H7 (cell line): ENCODE measurements around the gene OOSP4B. TPM values are rescaled to one million over a fixed set of nuclear protein-coding genes. Genes with fewer than 3 reads are reported as not detected.

Source experiments
- DNase-seq: peaks from one replicate; pipeline ENCODE4 v3.0.0; 2012
- H3K27me3 ChIP-seq: 2 replicates; pipeline ENCODE4 v1.6.0; 2011; ENCODE audit warnings: mild to moderate bottlenecking, low read length; ENCODE audit not compliant: control insufficient read depth, insufficient read depth
- H3K36me3 ChIP-seq: replicated peaks from 2 replicates; pipeline ENCODE4 v1.5.1; 2011; ENCODE audit warnings: low read length; ENCODE audit not compliant: control insufficient read depth, insufficient read depth
- H3K4me3 ChIP-seq: 2 replicates; pipeline ENCODE4 v1.5.1; 2011; ENCODE audit warnings: low read depth, mild to moderate bottlenecking, control low read depth, low read length, moderate library complexity; ENCODE audit not compliant: insufficient read depth
- total RNA-seq: library from RNA; depleted of rRNA; stranded (reverse); fragments of >200 nt; shearing (Covaris generic); gene quantifications from 2 replicates; pipeline ENCODE4 v1.2.3, GENCODE V29; 2014; rRNA removed

Gene OOSP4B
- total RNA-seq, 1 experiment from 2014 or later = not detected

- Histone ChIP-seq H3K27me3 (no peaks in the 10 kb centered on the region), H3K4me3 (no peak overlapping the region), H3K36me3 (no peaks in the 10 kb centered on the region)
- no peak for DNase-seq
These were observed 61.8 kb downstream of the OOSP4B start for GRCh38 chr11:60078745-60079144.

GRCh38 chr11:60080535-60080934 is 63.6 kb downstream of the OOSP4B start:
- no peak for DNase-seq
- no peaks in the 10 kb centered on the region for H3K36me3 ChIP-seq
- no peaks in the 10 kb centered on the region for H3K27me3 ChIP-seq
- H3K4me3 ChIP-seq = no peak overlapping the region

Other genes starting within 250 kb of the OOSP4B start
- 90.7 and 113 TPM in 2 replicates for gene MRPL16, start 206.4 kb upstream of the OOSP4B start, total RNA-seq
- not detected in 2 replicates for gene CBLIF, start 171.7 kb upstream of the OOSP4B start, total RNA-seq
- not detected in 2 replicates for gene TCN1, start 150.7 kb upstream of the OOSP4B start, total RNA-seq
- not detected in 2 replicates for gene OOSP3, start 138.4 kb upstream of the OOSP4B start, total RNA-seq
- 0.22 TPM in 1 of 2 replicates, not detected in the other for gene OOSP1, start 78.7 kb upstream of the OOSP4B start, total RNA-seq
- gene OOSP4A, start 53.1 kb upstream of the OOSP4B start, total RNA-seq = not detected in 2 replicates
- not detected in 2 replicates for gene OOSP2, start 23.2 kb downstream of the OOSP4B start, total RNA-seq
- gene MS4A3, start 39.5 kb downstream of the OOSP4B start, total RNA-seq = not detected in 2 replicates
- not detected in 2 replicates for gene MS4A2, start 71.5 kb downstream of the OOSP4B start, total RNA-seq
- gene MS4A6A, start 165.9 kb downstream of the OOSP4B start, total RNA-seq = not detected in 2 replicates
- gene MS4A4E, start 226.0 kb downstream of the OOSP4B start, total RNA-seq = not detected in 2 replicates